ENCODE data around the gene RNF138. TPM values are rescaled to one million over a fixed set of nuclear protein-coding genes. Genes with fewer than 3 reads are reported as not detected.

RNF138 gene
- total RNA-seq, 4 donors from 2014 or later = 4.9 to 23.7 (median 9.1) TPM

- Histone ChIP-seq H3K27me3 (no peaks in the 10 kb centered on the region), H3K9me3 (no peaks in the 10 kb centered on the region), H3K4me3 (no peak overlapping the region), H3K36me3 (no peaks in the 10 kb centered on the region), H3K27ac (no peak overlapping the region), H3K4me1 (no peaks in the 10 kb centered on the region)
- no peak for TF ChIP-seq POLR2A (IDR thresholded peaks at IDR 0.05)
- no peak for TF ChIP-seq CTCF (IDR thresholded peaks at IDR 0.05 in 4 of 5, conservative IDR thresholded peaks at IDR 0.05 in 1 of 5)
- DNase-seq (no peak), ATAC-seq (no peak)
- in situ Hi-C loops (cut with MboI; ENCODE audit: low sequenced_read_pairs in 4 of 4) (no loop called here), intact Hi-C loops (cut with DNase I; ENCODE audit: low total_unique reads) (no loop called here)
Measured at GRCh38 chr18:32067375-32068167, 24.1 kb upstream of the RNF138 start.

DNA sequence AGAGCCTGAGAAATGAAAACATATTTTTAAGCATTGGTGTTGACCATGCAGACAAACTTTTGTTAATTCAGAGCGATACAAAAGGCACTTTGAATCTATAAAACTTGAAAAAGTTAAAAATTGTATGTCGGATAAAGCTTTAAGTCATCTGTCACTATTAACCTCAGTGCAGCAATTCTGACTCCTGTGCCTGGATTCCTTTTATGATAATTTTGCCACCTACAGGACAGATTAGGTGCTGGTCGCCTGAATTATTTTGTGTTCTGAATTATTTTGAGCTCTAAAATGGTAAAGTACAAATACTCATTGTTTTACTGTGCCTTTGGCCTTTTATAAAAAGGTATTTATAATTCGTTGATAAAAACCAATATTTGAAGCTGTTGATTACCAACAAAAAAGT is 19.4 kb upstream of the RNF138 start:
- H3K36me3 ChIP-seq = no peaks in the 10 kb centered on the region
- in situ Hi-C loops (cut with MboI; ENCODE audit: low sequenced_read_pairs in 4 of 4) (no loop called here), intact Hi-C loops (cut with DNase I; ENCODE audit: low total_unique reads) (no loop called here)
- DNase-seq (no peak), ATAC-seq (no peak)
- no peak for TF ChIP-seq CTCF (IDR thresholded peaks at IDR 0.05 in 4 of 5, conservative IDR thresholded peaks at IDR 0.05 in 1 of 5)
- H3K27me3 ChIP-seq = no peaks in the 10 kb centered on the region
- H3K4me3 ChIP-seq = no peak overlapping the region
- H3K4me1 ChIP-seq = no peaks in the 10 kb centered on the region
- no peak overlapping the region for H3K27ac ChIP-seq
- no peaks in the 10 kb centered on the region for H3K9me3 ChIP-seq

GRCh38 chr18:32074206-32074605 is 17.5 kb upstream of the RNF138 start:
- in situ Hi-C loops (cut with MboI; ENCODE audit: low sequenced_read_pairs in 4 of 4) (no loop called here), intact Hi-C loops (cut with DNase I; ENCODE audit: low total_unique reads) (no loop called here)
- no peaks in the 10 kb centered on the region for H3K4me1 ChIP-seq

DNA sequence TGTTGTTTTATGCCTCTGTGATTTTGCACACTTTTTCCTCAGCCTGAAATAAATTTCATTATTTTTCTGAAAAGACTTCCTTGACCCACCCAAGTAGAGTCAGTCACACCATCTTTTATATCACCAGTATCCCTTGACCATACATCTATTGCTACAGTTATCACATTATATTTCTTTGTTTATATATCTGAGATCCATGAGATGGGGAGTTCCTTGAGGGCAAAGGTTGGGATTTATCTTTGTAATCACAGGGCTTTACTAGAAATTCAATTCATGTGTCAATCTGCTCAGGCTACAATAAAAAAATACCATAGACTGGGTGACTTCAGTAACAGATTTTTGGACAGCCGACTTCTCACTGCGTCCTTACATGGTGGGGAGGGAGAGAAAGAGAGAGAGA is 12.8 kb upstream of the RNF138 start:
- intact Hi-C loops (cut with DNase I; ENCODE audit: low total_unique reads) (no loop called here), in situ Hi-C loops (cut with MboI; ENCODE audit: low sequenced_read_pairs in 4 of 4) (loop anchor here in 1 of 4 donors (25.0 kb wide), 1 partner anchor 142 kb away; the partner anchor contains the start of gene TRAPPC8)
- no peak for ATAC-seq

More at GRCh38 chr18:32074206-32074605, 17.5 kb upstream of the RNF138 start:
- H3K9me3 ChIP-seq = no peaks in the 10 kb centered on the region
- no peak for ATAC-seq
- DNase-seq = no peak
- TF ChIP-seq POLR2A (IDR thresholded peaks at IDR 0.05) (no peak), CTCF (IDR thresholded peaks at IDR 0.05 in 4 of 5, conservative IDR thresholded peaks at IDR 0.05 in 1 of 5) (no peak)
- no peaks in the 10 kb centered on the region for H3K36me3 ChIP-seq
- H3K27me3 ChIP-seq = no peaks in the 10 kb centered on the region
- H3K4me3 ChIP-seq = no peak overlapping the region
- H3K27ac ChIP-seq = no peak overlapping the region

More for the DNA sequence above, 12.8 kb upstream of the RNF138 start:
- Histone ChIP-seq H3K36me3 (no peaks in the 10 kb centered on the region), H3K27me3 (no peaks in the 10 kb centered on the region), H3K4me1 (no peaks in the 10 kb centered on the region), H3K9me3 (no peaks in the 10 kb centered on the region), H3K27ac (no peak overlapping the region), H3K4me3 (no peak overlapping the region)
- TF ChIP-seq CTCF (IDR thresholded peaks at IDR 0.05 in 4 of 5, conservative IDR thresholded peaks at IDR 0.05 in 1 of 5) = no peak
- no peak for TF ChIP-seq POLR2A (IDR thresholded peaks at IDR 0.05)
- no peak for DNase-seq

Data from gastrocnemius medialis (tissue), 4 donors.